Activated B cell treated with CpG ODN at 0.5 μM for 24 hours (primary cell): Measurements from ENCODE around the gene DOP1A. TPM values are rescaled to one million over a fixed set of nuclear protein-coding genes. Genes with fewer than 3 reads are reported as not detected.

ENCODE experiments used
- ATAC-seq: fragments of 200-7000 bp; cut with Tn5 transposase; one replicate; pipeline ENCODE4 v1.10.0; 2021; ENCODE audit warnings: low read depth, mild to moderate bottlenecking, moderate library complexity
- CTCF ChIA-PET: fragments of 350-600 bp; sonication (Branson Sonifier 250); formaldehyde crosslinking; loops from one replicate; lab custom pipeline; 2021; ENCODE audit warnings: antibody characterized with exemption; lab: Charles Lee
- POLR2A ChIA-PET: fragments of 350-600 bp; sonication (Branson Sonifier 250); formaldehyde crosslinking; loops from one replicate; lab custom pipeline; 2021; ENCODE audit warnings: antibody characterized with exemption; lab: Charles Lee
- DNase-seq: peaks from one replicate; pipeline ENCODE4 v3.0.0; 2022
- H3K27ac Mint-ChIP-seq: one replicate; pipeline ENCODE4 v1.8.0; 2020; ENCODE audit warnings: mixed read lengths
- H3K27me3 Mint-ChIP-seq: one replicate; pipeline ENCODE4 v1.8.0; 2021; ENCODE audit warnings: mixed read lengths
- H3K36me3 Mint-ChIP-seq: one replicate; pipeline ENCODE4 v1.8.0; 2021; ENCODE audit warnings: low read depth, mixed read lengths
- H3K4me1 Mint-ChIP-seq: one replicate; pipeline ENCODE4 v1.8.0; 2021; ENCODE audit warnings: mixed read lengths
- H3K4me3 Mint-ChIP-seq: one replicate; pipeline ENCODE4 v1.8.0; 2020; ENCODE audit warnings: mild to moderate bottlenecking, mixed read lengths
- H3K9me3 Mint-ChIP-seq: one replicate; pipeline ENCODE4 v1.8.0; 2020; ENCODE audit warnings: mixed read lengths
- CTCF ChIP-seq: fragments of 200-600 bp; IDR thresholded peaks from one replicate; pipeline ENCODE4 v1.8.0; 2022; ENCODE audit warnings: antibody characterized with exemption, mild to moderate bottlenecking
- intact Hi-C: fragments of 100-400 bp; cut with micrococcal nuclease; formaldehyde crosslinking; loops from one replicate; pipeline ENCODE4 v1.15.1; 2024
- total RNA-seq: library from RNA; stranded (reverse); gene quantifications from 2 replicates; pipeline ENCODE4 v1.2.3, GENCODE V29; 2022

Gene DOP1A
- total RNA-seq, 1 donor from 2014 or later: 30.8 TPM

GRCh38 chr6:83192456-83192855 is 125.0 kb downstream of the DOP1A start:
- DNase-seq: no peak
- peaks cover 18% of the 10 kb centered on the region for H3K36me3 Mint-ChIP-seq
- POLR2A ChIA-PET: interaction anchor here (0.7 kb wide), 1 partner anchor 126 kb away, joined by 10 read pairs; no protein-coding TSS in a partner anchor
- no peaks in the 10 kb centered on the region for H3K9me3 Mint-ChIP-seq
- peak overlapping the region; percentile 91 for H3K27ac Mint-ChIP-seq
- no peaks in the 10 kb centered on the region for H3K27me3 Mint-ChIP-seq
- H3K4me1 Mint-ChIP-seq: peaks cover 31% of the 10 kb centered on the region
- no peak for ATAC-seq
- CTCF ChIA-PET: no interaction called here
- no peak for TF ChIP-seq CTCF
- intact Hi-C loops: loop anchor here (2.0 to 10.0 kb wide), 3 partner anchors 662 to 1440 kb away; partner anchors contain the start of genes CEP162, CYB5R4, RIPPLY2 and TENT5A
- H3K4me3 Mint-ChIP-seq: peak overlapping the region; percentile 96

DNA sequence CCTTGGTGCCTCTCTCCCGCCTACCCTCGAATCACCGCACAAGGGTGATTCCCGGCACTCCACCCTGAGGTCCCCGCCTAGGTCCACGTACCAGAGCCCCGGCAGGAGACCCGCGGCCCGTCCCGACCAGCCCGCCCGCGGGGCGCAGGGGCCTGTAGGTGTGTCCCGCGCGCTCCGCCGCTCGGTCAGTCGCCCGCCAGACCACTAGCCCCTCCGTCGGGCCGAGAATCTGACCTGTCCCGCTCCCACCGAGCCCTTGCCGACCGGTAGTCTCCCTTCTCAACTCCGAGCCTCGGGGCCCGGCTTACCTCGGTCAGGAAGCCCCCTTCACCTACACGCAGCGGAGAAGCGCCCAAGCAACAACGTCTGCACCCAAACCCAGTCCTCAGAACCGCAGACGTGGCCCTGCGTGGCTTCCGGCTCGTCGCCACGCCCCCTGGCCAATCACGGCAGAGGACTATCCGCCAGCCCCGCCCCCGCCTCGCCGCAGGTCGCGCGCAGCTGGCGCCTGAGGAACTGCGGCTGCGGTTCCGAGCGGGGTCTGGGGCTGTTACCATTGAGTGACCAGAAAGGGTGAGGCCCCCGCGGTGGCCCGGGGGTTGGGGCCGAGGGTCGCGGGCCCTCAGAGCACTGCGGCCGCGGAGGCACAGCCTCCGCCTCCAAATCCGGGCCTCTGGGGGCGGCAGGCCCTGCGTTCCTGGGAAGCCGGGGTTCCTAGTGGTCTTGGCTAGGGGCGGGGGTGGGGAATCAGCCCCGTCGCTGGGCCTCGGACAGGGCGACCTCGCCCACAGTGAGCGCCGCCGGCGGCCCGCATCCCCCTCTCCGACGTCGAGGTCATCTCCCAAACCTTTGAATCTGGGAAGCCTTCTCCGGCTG is 125.6 kb downstream of the DOP1A start, which contains the start of the genes PGM3 and RWDD2A:
TSS of gene PGM3 (minus strand) at position 395 of the 876 bp plus-strand sequence. CDS start 2,253 bp downstream, outside the sequence.
TSS of gene RWDD2A (plus strand) at position 487 of the 876 bp plus-strand sequence. CDS start 1,095 bp downstream, outside the sequence.
- DNase-seq (peak; percentile 91), ATAC-seq (peak; percentile 97)
- H3K27me3 Mint-ChIP-seq: no peaks in the 10 kb centered on the region
- H3K4me3 Mint-ChIP-seq: peak within 1 kb of the TSS; percentile 96
- POLR2A ChIA-PET: interaction anchor here (0.6 to 1.0 kb wide), 4 partner anchors 19 to 947 kb away, joined by 3 to 4 read pairs (median 4); partner anchors contain the start of genes DOP1A and UBE3D
- no peak for TF ChIP-seq CTCF
- CTCF ChIA-PET: interaction anchor here (1.3 kb wide), 1 partner anchor 127 kb away, joined by 5 read pairs; the partner anchor contains the start of gene UBE3D
- H3K9me3 Mint-ChIP-seq: no peaks in the 10 kb centered on the region
- intact Hi-C loops: loop anchor here (1.0 to 10.0 kb wide), 6 partner anchors 22 to 1441 kb away; partner anchors contain the start of genes CEP162, CYB5R4, DOP1A and IBTK
- H3K4me1 Mint-ChIP-seq: peaks cover 31% of the 10 kb centered on the region
- H3K27ac Mint-ChIP-seq: peak within 1 kb of the TSS; percentile 91
- H3K36me3 Mint-ChIP-seq: peaks cover 17% of the 10 kb centered on the region

DNA sequence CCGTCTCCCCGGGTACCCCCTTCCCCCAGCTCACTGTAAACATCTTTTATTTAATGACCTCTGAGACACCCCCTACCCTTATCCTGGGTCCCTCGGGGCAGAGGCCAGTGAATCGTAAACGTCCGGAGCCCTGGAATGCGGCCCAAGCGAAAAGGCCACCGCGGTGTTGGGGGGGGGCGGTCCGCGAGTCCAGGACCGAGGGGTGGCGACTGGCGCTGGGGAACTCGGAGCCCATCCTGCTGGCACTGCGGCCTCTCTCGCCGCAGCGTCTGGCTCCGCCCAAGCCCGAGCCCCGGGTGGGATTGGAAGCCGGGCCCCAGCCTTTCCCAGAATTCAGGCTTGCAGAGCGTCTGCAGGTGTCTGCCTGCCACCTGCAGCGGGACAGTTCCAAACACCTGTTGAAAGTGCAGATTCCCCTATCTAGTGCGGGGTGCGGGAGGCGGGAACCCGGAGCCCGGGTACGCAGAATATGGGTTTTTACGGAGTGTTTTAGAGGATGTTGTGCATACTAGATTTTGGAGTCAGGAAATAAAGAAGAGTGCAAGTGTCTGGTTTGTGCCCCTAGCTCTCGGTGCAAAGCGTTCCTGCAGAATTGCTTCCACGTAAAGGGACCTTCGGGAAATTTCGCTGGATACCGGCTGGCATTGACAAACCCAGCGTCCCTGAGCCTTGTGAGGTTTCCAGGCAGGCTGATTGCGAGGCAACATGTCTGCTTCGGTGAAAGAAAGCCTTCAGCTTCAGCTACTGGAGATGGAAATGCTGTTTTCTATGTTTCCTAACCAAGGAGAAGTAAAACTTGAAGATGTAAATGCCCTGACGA is 126.5 kb downstream of the DOP1A start:
- POLR2A ChIA-PET: interaction anchor here (0.6 to 1.1 kb wide), 5 partner anchors 10 to 948 kb away, joined by 3 to 4 read pairs (median 4); partner anchors contain the start of genes DOP1A and UBE3D
- TF ChIP-seq CTCF: no peak
- H3K4me1 Mint-ChIP-seq: peaks cover 33% of the 10 kb centered on the region
- ATAC-seq (no peak), DNase-seq (peak; percentile 25)
- no peaks in the 10 kb centered on the region for H3K27me3 Mint-ChIP-seq
- intact Hi-C loops: loop anchor here (1.0 to 10.0 kb wide), 6 partner anchors 21 to 1442 kb away; partner anchors contain the start of genes CEP162, CYB5R4, DOP1A and IBTK
- H3K36me3 Mint-ChIP-seq: peaks cover 11% of the 10 kb centered on the region
- peak overlapping the region; percentile 96 for H3K4me3 Mint-ChIP-seq
- CTCF ChIA-PET: interaction anchor here (0.9 to 1.3 kb wide), 4 partner anchors 21 to 128 kb away, joined by 3 to 5 read pairs (median 3); partner anchors contain the start of genes DOP1A and UBE3D
- H3K9me3 Mint-ChIP-seq: no peaks in the 10 kb centered on the region
- H3K27ac Mint-ChIP-seq: peak overlapping the region; percentile 37

- no peak for ATAC-seq
- DNase-seq: no peak
- peaks cover 22% of the 10 kb centered on the region for H3K4me1 Mint-ChIP-seq
- H3K27me3 Mint-ChIP-seq: no peaks in the 10 kb centered on the region
- no peak for TF ChIP-seq CTCF
- ChIA-PET CTCF (interaction anchor here (0.9 kb wide), 1 partner anchor 16 kb away, joined by 3 read pairs; no protein-coding TSS in a partner anchor), POLR2A (no interaction called here)
- H3K27ac Mint-ChIP-seq: no peak overlapping the region
- intact Hi-C loops: loop anchor here (10.0 kb wide), 1 partner anchor 656 kb away; the partner anchor contains the start of genes CYB5R4 and RIPPLY2
- H3K4me3 Mint-ChIP-seq: no peak overlapping the region
- H3K36me3 Mint-ChIP-seq: no peaks in the 10 kb centered on the region
- H3K9me3 Mint-ChIP-seq: no peaks in the 10 kb centered on the region
Measured at GRCh38 chr6:83198486-83199172, 131.2 kb downstream of the DOP1A start.
